GM19397 (cell line): ENCODE measurements around the gene CFAP161.

Source experiments
- ATAC-seq: cut with Tn5 transposase; IDR thresholded peaks from one replicate; pipeline ENCODE4 v1.9.1; 2021; ENCODE audit warnings: mild to moderate bottlenecking, moderate library complexity; ENCODE audit not compliant: unreplicated experiment

CFAP161 gene

DNA sequence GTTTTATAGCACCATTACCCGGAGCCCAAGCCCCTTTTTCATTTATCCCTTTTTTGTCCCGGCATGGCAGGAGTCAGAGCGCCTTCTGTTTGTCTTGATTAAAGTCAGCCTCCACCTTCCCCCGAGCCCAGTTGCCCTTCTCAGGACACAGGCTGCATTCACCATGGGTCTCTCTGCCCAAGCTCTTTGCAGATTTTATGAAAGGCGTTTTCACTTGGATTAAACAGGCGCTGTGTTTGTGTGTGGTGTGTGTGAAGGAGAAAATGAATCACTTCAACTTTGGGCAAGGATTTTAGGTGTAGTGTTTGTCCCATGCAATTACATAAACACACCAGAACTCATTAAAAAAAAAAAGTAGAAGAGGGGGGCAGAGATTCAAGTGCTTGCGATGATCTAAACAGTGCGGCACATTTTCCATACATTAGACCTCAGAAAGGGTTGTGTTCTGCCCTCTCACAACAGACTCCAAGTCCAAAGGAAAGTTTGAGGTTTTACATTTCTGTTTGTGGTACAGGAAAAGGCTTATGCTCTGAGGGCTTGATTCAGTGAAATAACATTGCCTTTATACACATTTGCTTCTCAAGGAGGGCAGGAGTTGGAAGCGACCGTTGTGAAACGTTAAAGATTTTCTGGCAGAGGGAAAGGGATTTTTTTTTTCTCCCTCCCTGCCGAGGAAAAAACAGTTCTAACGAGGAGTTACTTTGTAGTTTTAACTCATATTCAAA, 48.1 kb downstream of the CFAP161 start:
- ATAC-seq, result no peak

DNA sequence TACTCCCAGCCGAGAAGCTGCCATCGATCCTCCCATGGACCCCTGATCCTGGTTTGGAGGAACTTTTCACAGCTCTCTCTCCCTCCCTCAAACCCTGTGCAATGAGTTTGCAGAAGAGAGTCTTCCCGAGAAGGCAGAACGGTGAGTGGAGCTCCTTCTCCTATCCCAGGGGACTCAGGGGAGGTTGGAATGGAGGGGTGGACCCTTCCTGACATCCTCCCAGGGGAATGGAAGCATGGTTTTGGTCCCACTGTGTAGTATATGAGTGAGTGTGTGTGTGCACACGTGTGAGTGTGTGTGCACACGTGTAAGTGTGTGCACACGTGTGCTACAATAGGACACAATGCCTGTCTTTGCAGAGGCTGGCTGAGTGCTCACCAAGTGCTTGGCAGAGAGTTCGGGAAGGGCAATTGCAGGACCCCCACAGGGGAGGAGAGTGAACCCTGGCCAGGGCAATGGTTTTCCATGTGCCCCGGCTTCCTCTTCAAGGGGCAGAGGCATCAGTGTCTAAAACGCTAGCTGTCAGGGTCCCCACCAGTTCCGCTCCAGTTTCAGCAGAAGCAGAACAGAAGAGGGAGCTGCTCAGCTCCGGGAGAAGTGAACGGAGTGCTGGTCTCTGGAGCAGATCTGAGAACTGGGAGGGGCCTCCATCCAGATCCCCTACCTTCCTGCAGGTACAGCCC, 48.8 kb downstream of the CFAP161 start:
- ATAC-seq, result no peak

DNA sequence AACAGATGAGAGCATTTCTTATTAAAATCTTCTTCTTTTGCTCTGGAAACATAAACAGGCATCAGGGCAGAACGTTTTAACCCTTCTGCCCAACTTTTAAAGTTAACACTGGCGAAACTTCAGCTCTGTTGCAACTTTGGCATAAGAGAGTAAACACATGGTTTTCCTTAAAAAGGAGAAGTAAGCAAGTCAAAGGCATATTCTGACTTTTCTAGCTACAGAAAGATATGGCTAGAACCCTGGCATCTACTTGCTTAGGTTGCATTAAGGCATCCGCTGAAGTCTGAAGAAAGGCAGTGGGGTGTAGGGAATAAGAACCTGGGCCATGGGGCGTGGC, 49.3 kb downstream of the CFAP161 start:
- no peak for ATAC-seq

DNA sequence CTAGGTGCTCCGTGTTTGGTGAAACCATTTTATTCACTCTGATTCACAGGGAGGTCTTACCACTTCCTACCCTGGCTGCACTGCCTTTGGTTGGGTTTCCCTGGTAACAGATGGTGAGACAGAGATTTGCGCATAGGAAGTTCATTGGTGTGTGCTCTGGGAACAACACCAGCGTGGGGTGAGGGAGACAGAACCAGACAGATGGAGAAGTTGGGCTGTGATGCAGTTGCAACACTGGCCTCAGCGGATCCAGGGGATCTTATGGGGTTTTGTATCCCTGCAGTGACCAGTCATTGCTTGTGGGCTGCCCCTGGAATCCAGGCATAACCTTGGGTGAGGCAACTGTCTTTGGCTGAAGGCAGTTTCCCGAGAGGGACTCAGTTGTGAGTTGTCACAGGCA, 50.1 kb downstream of the CFAP161 start:
- ATAC-seq, result no peak

DNA sequence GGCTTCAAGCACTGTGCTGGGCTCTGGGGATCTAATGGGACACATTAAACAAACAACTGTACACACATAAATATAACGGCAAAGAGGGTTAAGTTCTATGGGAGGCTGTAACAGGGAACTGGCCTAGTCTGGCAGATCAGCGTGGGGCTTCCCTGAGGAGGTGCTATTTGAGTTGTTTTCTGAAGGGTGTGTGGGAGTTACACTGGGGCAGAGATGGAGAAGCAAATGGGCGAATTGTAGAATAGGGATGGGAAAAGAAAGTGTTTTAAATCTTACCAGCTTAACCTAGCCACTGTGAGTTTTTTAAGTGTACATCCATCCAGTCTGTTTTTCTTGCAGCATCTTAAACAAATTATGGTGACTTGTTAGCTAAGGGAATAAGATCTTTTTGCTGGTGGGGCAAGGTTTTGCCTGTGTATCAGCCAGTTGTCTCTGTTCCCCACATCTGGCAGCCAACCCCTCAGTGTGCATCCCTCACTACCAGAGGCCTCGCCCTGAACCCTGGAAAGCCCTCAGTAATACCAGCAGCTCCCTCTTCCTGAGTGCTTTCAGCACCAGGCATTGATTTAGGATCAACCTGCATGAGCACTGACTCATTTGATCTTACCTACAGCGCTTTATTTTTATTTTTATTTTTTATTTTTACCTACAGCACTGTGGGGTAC, 51.7 kb downstream of the CFAP161 start:
- no peak for ATAC-seq

DNA sequence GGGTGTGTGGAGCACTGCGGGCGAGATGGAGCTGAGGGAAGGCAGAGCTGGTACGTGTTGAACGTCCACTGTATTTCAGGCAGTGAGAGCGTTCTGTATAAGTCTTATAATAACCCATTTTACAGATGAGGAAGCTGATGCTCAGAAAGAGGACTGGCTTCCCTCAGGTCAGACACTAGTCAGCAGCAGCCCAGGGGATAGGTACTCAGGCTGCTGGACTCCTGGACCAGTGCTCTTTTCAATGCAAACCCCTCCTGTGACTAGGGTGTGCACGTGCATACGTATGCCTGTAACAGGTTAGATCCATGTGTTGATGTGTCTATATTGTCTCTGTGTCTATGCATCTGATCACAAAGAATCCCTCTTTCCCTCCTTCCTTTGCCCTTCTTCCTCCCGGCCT, 54.3 kb downstream of the CFAP161 start:
- ATAC-seq, result no peak

DNA sequence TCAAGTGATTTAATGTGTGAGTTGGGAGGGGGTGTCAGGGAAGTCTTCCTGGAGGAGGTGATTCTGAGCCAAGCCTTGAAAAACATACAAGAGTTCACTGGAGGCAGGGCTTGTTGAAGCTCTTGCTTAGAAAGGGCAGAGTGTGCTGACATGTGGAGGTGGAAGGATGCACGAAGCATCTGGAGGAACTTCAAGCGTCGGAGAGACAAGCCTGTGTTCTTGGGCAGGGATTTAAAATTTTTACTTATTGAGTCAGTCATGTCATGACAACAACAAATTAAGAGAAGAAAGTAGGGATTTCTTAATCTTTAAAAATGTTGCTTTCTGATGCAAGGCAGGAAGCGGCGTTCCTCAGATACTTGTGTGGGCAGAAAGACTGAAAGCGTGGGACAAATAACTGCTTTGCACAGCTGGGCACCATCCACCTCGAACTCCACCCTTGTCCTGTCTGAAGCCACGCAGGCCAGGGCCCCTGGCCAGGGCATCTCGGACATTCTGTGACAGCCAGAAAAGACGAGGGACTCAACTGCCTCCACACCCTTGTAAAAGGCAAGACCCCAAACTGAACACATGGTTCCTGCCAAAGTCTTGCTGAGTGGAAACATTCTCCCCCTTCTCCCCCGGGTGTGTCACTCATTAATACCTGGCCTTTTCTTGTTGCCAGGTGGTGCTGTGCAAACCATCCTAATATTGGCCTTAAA, 55.7 kb downstream of the CFAP161 start:
- ATAC-seq, result no peak

DNA sequence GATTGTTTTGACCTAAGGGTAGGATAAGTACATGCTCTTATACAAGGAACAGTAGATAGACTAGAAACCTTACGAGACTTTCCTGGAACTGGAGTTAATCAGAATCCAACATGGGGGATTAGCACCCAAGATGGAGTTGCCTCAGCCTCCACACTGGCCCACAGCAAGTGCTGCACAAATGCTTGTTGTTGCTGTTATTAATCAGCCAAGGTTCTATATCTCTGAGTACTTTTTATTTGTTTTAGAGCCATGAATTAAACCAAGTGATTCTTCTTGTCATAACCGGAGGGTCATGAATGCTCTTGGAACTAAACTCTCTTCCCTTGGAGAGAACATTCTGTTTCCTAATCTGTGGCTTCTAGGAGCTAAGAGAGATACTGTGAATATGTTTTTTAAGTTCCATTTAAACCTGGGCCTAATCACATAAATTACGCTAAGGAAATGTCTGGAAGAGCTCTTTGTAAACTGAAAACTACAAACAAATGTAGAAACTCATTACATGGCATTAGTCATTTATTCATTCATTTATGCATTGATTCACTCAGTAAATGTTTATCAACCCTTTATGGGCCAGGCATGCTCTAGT, 56.9 kb downstream of the CFAP161 start:
- ATAC-seq, result no peak

DNA sequence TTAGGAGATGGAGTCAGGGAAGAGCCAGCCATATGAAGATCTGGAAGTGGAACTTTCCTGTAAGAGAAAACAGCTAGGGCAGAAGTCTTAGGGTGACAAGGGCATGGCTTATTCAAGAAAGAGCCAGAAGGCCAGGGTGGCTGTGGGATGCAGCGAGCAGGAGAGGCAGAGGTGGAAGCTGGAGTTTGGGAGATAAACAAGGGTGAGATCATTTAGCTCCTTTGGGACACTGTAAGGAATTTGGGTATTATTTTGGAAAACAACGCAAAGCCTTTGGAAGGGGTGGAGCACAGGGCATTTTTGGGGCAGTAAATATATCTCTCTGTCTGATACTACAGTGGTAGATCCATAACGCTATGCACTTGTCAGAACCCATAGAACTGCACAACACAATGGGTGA, 57.6 kb downstream of the CFAP161 start:
- ATAC-seq, result no peak

DNA sequence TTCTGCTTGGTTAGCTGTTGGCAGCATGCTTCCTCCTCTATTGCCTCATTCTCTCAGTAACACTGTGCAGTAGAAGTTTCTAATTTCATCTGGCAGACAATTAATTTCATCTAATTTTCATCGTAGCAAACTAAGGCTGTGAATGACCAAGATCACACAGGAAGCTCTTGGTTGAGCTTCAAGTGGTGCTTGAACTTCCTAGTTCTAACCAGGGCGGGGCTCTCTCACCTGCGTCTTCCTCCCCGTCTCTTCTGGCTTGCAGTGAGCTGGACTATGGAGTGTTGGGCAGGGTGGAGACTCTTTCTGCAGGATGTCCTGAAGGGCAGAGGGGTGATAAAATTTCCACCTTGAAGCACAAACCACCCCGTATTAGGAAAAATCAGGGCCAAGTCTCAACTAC, 60.7 kb downstream of the CFAP161 start:
- no peak for ATAC-seq

DNA sequence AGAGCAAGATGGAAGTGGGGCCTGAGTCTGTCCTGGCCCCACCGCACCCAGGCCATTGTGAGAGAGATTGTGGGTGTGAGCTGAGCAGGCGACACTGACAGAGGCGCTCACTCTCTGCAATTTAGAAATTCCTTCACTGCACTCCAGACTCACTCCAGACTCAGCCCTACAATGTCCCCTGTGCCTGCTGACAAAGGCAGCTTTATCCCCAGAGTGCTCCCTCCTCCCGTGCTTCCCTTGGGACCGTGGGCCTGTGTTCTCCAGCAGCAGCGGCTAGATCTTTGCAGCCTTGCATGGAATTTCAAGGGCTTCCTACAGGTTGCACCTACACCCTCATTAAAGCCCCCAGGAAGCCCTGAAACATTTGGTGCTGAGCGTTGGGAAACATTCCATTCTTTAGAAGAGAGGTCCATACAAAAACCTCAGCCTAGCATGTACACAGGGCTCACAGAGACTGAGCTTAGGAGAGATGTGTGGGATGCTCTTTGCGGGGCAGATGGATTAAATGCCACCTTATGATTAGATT, 61.3 kb downstream of the CFAP161 start:
- ATAC-seq, result no peak

DNA sequence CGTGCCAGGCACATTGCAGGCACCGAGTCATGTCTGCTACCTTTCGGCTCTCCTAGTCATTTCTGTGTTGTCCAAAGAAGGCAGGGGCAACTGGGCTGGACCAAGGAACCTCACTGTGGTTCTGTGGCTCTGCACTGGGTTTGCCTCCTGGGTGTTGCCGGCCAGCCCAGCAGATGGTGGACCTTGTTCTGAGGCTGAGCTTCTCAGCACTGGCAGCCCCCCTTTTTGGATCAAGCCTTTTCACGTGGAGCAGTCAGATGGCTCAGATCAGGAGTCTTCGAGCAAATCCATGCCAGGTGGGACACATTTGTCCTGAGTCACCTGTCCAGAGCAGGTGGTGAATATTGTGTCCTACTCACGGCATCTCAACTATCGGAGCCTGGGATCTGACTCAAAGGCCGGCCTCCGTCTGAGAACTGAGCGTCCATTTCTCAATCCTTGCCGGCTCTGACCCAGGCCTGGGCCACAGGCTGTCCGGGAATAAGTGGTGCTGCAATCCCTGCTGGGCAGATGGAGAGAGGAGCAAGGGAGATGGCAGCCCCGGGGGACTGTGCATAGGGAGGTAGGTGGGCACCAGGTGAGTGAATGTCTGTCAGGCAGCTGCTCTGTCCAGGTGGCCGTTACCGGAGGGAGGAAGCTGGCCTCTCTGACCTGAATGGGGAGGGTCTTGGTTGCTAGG, 62.6 kb downstream of the CFAP161 start, which contains the start of gene IL16:
TSS of gene IL16 (plus strand) at position 304 of the 679 bp plus-strand sequence. CDS start 28,521 bp downstream, outside the sequence.
- ATAC-seq, result no peak

DNA sequence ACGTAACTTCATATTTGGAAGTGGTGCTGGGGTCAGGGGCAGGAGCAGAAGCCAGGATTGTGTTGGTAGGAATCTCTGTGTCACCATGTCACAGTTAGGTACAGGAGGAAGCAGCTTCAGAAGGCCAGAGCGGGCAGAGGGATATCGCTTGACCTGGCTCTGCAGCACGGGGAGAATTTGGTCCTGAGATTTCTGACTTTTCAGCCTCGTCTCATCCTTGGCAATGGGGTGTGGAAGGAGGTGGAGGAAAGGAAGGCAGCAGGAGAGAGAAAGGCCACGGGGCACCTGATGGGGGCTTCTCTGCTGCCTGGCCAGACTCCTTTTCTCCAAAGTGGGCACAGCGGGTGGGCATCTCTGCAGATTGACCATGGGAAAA, 63.2 kb downstream of the CFAP161 start:
- no peak for ATAC-seq

DNA sequence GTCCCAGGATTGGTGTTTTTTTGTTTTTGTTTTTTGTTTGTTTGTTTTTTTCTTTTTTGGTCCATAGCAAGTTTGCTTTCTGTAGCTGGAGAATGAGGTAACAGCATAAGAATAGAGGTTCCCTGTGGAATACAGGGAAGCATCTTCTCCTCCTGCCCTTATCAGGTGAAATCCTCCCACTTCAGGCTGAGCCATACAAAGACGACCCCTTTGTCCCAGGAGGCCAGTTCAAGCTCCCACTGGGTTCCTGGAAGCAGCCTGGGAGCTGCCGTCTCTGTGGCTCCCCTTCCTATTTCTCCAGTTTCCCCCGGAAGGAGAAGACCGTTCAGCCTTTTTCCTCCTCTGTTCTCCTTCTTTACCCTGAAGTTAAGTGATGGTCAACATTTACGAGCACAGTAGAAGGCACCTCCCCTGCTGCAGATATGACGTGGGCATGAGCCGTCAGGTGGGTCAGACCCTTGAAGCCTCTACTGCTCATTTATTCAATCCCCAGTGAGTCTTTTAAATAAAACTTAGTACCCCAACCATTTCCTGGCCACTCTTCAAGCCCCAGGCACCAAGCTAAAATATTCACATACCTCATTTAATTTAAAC, 63.7 kb downstream of the CFAP161 start:
- no peak for ATAC-seq
